Measurements from ENCODE around the gene PRKD1. TPM values are rescaled to one million over a fixed set of nuclear protein-coding genes. Genes with fewer than 3 reads are reported as not detected.

Gene PRKD1
- total RNA-seq, 1 experiment from 2014 or later: 9.7 TPM

GRCh38 chr14:29806124-29806517 lies 121.5 kb downstream of the PRKD1 start:
- H3K4me1 Mint-ChIP-seq (ENCODE audit: low read depth, unreplicated experiment): peaks cover 32% of the 10 kb centered on the region
- H3K9me3 Mint-ChIP-seq (ENCODE audit: low read depth, unreplicated experiment): no peaks in the 10 kb centered on the region
- H3K4me3 Mint-ChIP-seq (ENCODE audit: low read depth, unreplicated experiment): peak overlapping the region; percentile 10
- no peak for DNase-seq
- intact Hi-C loops (cut with micrococcal nuclease; ENCODE audit: unreplicated experiment): loop anchor here (5.0 kb wide), 1 partner anchor 111 kb away; no protein-coding TSS in a partner anchor
- H3K36me3 Mint-ChIP-seq (ENCODE audit: insufficient read depth, unreplicated experiment): peaks cover 6% of the 10 kb centered on the region
- CTCF ChIA-PET: no interaction called here
- no peak for TF ChIP-seq CTCF (IDR thresholded peaks at IDR 0.05; ENCODE audit: unreplicated experiment)
- H3K27ac Mint-ChIP-seq (ENCODE audit: unreplicated experiment): peak overlapping the region; percentile 98
- no TSS peak for BruUV-seq (replicated peaks)
- no peaks in the 10 kb centered on the region for H3K27me3 Mint-ChIP-seq (ENCODE audit: unreplicated experiment)

- Mint-ChIP-seq H3K4me3 (ENCODE audit: low read depth, unreplicated experiment) (peak overlapping the region; percentile 10), H3K4me1 (ENCODE audit: low read depth, unreplicated experiment) (peaks cover 28% of the 10 kb centered on the region), H3K9me3 (ENCODE audit: low read depth, unreplicated experiment) (no peaks in the 10 kb centered on the region), H3K36me3 (ENCODE audit: insufficient read depth, unreplicated experiment) (peaks cover 6% of the 10 kb centered on the region), H3K27ac (ENCODE audit: unreplicated experiment) (peak overlapping the region; percentile 98), H3K27me3 (ENCODE audit: unreplicated experiment) (no peaks in the 10 kb centered on the region)
- DNase-seq: peak; percentile 59
- CTCF ChIA-PET: no interaction called here
- BruUV-seq (replicated peaks): no TSS peak
- no peak for TF ChIP-seq CTCF (IDR thresholded peaks at IDR 0.05; ENCODE audit: unreplicated experiment)
- intact Hi-C loops (cut with micrococcal nuclease; ENCODE audit: unreplicated experiment): loop anchor here (5.0 kb wide), 1 partner anchor 112 kb away; no protein-coding TSS in a partner anchor
Measured at GRCh38 chr14:29805415-29806123, 122.1 kb downstream of the PRKD1 start.

GRCh38 chr14:29804481-29805266 lies 123.0 kb downstream of the PRKD1 start:
- DNase-seq: no peak
- TF ChIP-seq CTCF (IDR thresholded peaks at IDR 0.05; ENCODE audit: unreplicated experiment): no peak
- Mint-ChIP-seq H3K9me3 (ENCODE audit: low read depth, unreplicated experiment) (no peaks in the 10 kb centered on the region), H3K27me3 (ENCODE audit: unreplicated experiment) (no peaks in the 10 kb centered on the region), H3K27ac (ENCODE audit: unreplicated experiment) (peak overlapping the region; percentile 98), H3K36me3 (ENCODE audit: insufficient read depth, unreplicated experiment) (peaks cover 6% of the 10 kb centered on the region), H3K4me3 (ENCODE audit: low read depth, unreplicated experiment) (no peak overlapping the region), H3K4me1 (ENCODE audit: low read depth, unreplicated experiment) (peaks cover 23% of the 10 kb centered on the region)
- CTCF ChIA-PET: interaction anchor here (0.7 kb wide), 2 partner anchors 70 to 754 kb away, joined by 3 to 4 read pairs; no protein-coding TSS in a partner anchor
- intact Hi-C loops (cut with micrococcal nuclease; ENCODE audit: unreplicated experiment): loop anchor here (5.0 kb wide), 1 partner anchor 113 kb away; no protein-coding TSS in a partner anchor
- BruUV-seq (replicated peaks): no TSS peak

GRCh38 chr14:29803045-29803444 lies 124.6 kb downstream of the PRKD1 start:
- H3K4me3 Mint-ChIP-seq (ENCODE audit: low read depth, unreplicated experiment): no peak overlapping the region
- CTCF ChIA-PET: no interaction called here
- peak overlapping the region; percentile 23 for H3K27ac Mint-ChIP-seq (ENCODE audit: unreplicated experiment)
- H3K4me1 Mint-ChIP-seq (ENCODE audit: low read depth, unreplicated experiment): peaks cover 18% of the 10 kb centered on the region
- no peaks in the 10 kb centered on the region for H3K9me3 Mint-ChIP-seq (ENCODE audit: low read depth, unreplicated experiment)
- intact Hi-C loops (cut with micrococcal nuclease; ENCODE audit: unreplicated experiment): no loop called here
- no peaks in the 10 kb centered on the region for H3K27me3 Mint-ChIP-seq (ENCODE audit: unreplicated experiment)
- peaks cover 6% of the 10 kb centered on the region for H3K36me3 Mint-ChIP-seq (ENCODE audit: insufficient read depth, unreplicated experiment)
- DNase-seq: no peak
- TF ChIP-seq CTCF (IDR thresholded peaks at IDR 0.05; ENCODE audit: unreplicated experiment): no peak
- no TSS peak for BruUV-seq (replicated peaks)

Data from Calu3 (cell line).